IPS DF 6.9 (cell line): ENCODE measurements around the gene RFXANK.

Experiments
- DNase-seq: peaks from one replicate; pipeline ENCODE4 v3.0.0-alpha.2; 2013; ENCODE audit warnings: low read depth, low spot score
- H3K27ac ChIP-seq: one replicate; pipeline ENCODE4 v1.5.1; 2013; ENCODE audit warnings: low read length, control low read depth
- H3K27me3 ChIP-seq: 2 replicates; pipeline ENCODE4 v1.6.1; 2013; ENCODE audit warnings: mild to moderate bottlenecking, low read length; ENCODE audit not compliant: control insufficient read depth, insufficient read depth
- H3K36me3 ChIP-seq: 2 replicates; pipeline ENCODE4 v1.6.1; 2013; ENCODE audit warnings: low read length; ENCODE audit not compliant: control insufficient read depth, insufficient read depth
- H3K4me1 ChIP-seq: 2 replicates; pipeline ENCODE4 v1.6.1; 2013; ENCODE audit warnings: low read length; ENCODE audit not compliant: control insufficient read depth, insufficient read depth
- H3K4me3 ChIP-seq: 2 replicates; pipeline ENCODE4 v1.5.1; 2013; ENCODE audit warnings: mild to moderate bottlenecking, low read length
- H3K9me3 ChIP-seq: 2 replicates; pipeline ENCODE4 v1.6.1; 2013; ENCODE audit warnings: low read length, inconsistent platforms; ENCODE audit not compliant: control insufficient read depth, insufficient read depth
- whole genome bisulfite sequencing: extraction: QIAGEN DNeasy Blood & Tissue Kit; methylation state at CpG from one replicate; pipeline ENCODE4 v1.1.7; 2013; ENCODE audit warnings: mixed read lengths, missing lambda C conversion rate; ENCODE audit not compliant: insufficient read length, insufficient coverage; 5-methylcytosine and 5-hydroxymethylcytosine counted together

Gene RFXANK

GRCh38 chr19:19207637-19208572, 15.8 kb downstream of the RFXANK start:
- no peaks in the 10 kb centered on the region for H3K9me3 ChIP-seq
- H3K4me1 ChIP-seq, result 0 out of 2 replicates have a peak, but pooled peaks cover 2% of the 10 kb centered on the region
- no peak overlapping the region for H3K4me3 ChIP-seq
- peaks cover 26% of the 10 kb centered on the region for H3K27me3 ChIP-seq
- H3K36me3 ChIP-seq, result no peaks in the 10 kb centered on the region
- WGBS, result no CpG with 5 or more reads among the region's 8 CpGs
- DNase-seq, result no peak
- no peak overlapping the region for H3K27ac ChIP-seq

- Histone ChIP-seq H3K9me3 (no peaks in the 10 kb centered on the region), H3K27me3 (peaks cover 36% of the 10 kb centered on the region), H3K36me3 (no peaks in the 10 kb centered on the region), H3K27ac (no peak overlapping the region), H3K4me3 (no peak overlapping the region), H3K4me1 (peaks cover 6% of the 10 kb centered on the region)
- WGBS, result no CpG with 5 or more reads among the region's 9 CpGs
- no peak for DNase-seq
Observed at GRCh38 chr19:19209372-19209771, 17.3 kb downstream of the RFXANK start.

GRCh38 chr19:19211499-19212420, 19.7 kb downstream of the RFXANK start, which contains the start of gene NCAN:
NCAN (plus strand) TSS chr19:19211958; CDS start chr19:19216954, 4,996 bp downstream.
- Histone ChIP-seq H3K9me3 (no peaks in the 10 kb centered on the region), H3K4me3 (peak within 1 kb of the TSS; percentile 40; the same call in 1 of the 2 replicates), H3K27me3 (peaks cover 26% of the 10 kb centered on the region), H3K36me3 (no peaks in the 10 kb centered on the region), H3K4me1 (peaks cover 6% of the 10 kb centered on the region), H3K27ac (no peak within 1 kb of the TSS)
- no peak for DNase-seq
- no CpG with 5 or more reads among the region's 54 CpGs for WGBS

- H3K4me1 ChIP-seq, result peaks cover 6% of the 10 kb centered on the region
- no peaks in the 10 kb centered on the region for H3K36me3 ChIP-seq
- H3K27ac ChIP-seq, result no peak overlapping the region
- no peaks in the 10 kb centered on the region for H3K9me3 ChIP-seq
- no peak for DNase-seq
- H3K27me3 ChIP-seq, result peaks cover 23% of the 10 kb centered on the region
- H3K4me3 ChIP-seq, result no peak overlapping the region
- WGBS, result no CpG with 5 or more reads among the region's 7 CpGs
Observed at GRCh38 chr19:19212916-19213315, 20.9 kb downstream of the RFXANK start.

GRCh38 chr19:19213426-19214158, 21.5 kb downstream of the RFXANK start:
- H3K36me3 ChIP-seq, result no peaks in the 10 kb centered on the region
- H3K27ac ChIP-seq, result no peak overlapping the region
- H3K4me3 ChIP-seq, result no peak overlapping the region
- DNase-seq, result no peak
- no CpG with 5 or more reads among the region's 21 CpGs for WGBS
- H3K9me3 ChIP-seq, result no peaks in the 10 kb centered on the region
- H3K4me1 ChIP-seq, result peaks cover 6% of the 10 kb centered on the region
- H3K27me3 ChIP-seq, result peaks cover 23% of the 10 kb centered on the region

GRCh38 chr19:19214159-19214490, 22.1 kb downstream of the RFXANK start:
- H3K4me3 ChIP-seq, result no peak overlapping the region
- H3K27me3 ChIP-seq, result peaks cover 23% of the 10 kb centered on the region
- WGBS, result no CpG with 5 or more reads among the region's 5 CpGs
- H3K27ac ChIP-seq, result no peak overlapping the region
- no peak for DNase-seq
- no peaks in the 10 kb centered on the region for H3K36me3 ChIP-seq
- H3K9me3 ChIP-seq, result no peaks in the 10 kb centered on the region
- H3K4me1 ChIP-seq, result peaks cover 6% of the 10 kb centered on the region

GRCh38 chr19:19214892-19215291, 22.8 kb downstream of the RFXANK start:
- DNase-seq, result no peak
- Histone ChIP-seq H3K27me3 (peaks cover 21% of the 10 kb centered on the region), H3K36me3 (no peaks in the 10 kb centered on the region), H3K4me1 (peaks cover 6% of the 10 kb centered on the region), H3K9me3 (no peaks in the 10 kb centered on the region), H3K4me3 (no peak overlapping the region), H3K27ac (no peak overlapping the region)
- no CpG with 5 or more reads among the region's 8 CpGs for WGBS

GRCh38 chr19:19215792-19216191, 23.7 kb downstream of the RFXANK start:
- no CpG with 5 or more reads among the region's 4 CpGs for WGBS
- H3K4me1 ChIP-seq, result peaks cover 6% of the 10 kb centered on the region
- no peaks in the 10 kb centered on the region for H3K36me3 ChIP-seq
- no peak overlapping the region for H3K4me3 ChIP-seq
- no peak for DNase-seq
- H3K9me3 ChIP-seq, result no peaks in the 10 kb centered on the region
- H3K27me3 ChIP-seq, result peaks cover 21% of the 10 kb centered on the region
- H3K27ac ChIP-seq, result no peak overlapping the region

GRCh38 chr19:19217099-19217498, 25.0 kb downstream of the RFXANK start:
- no peak for DNase-seq
- no CpG with 5 or more reads among the region's 4 CpGs for WGBS

GRCh38 chr19:19218911-19219310, 26.9 kb downstream of the RFXANK start:
- WGBS, result no CpG with 5 or more reads among the region's 21 CpGs
- Histone ChIP-seq H3K4me1 (peaks cover 2% of the 10 kb centered on the region), H3K27me3 (peaks cover 2% of the 10 kb centered on the region; the same call in 1 of the 2 replicates), H3K27ac (no peak overlapping the region), H3K4me3 (no peak overlapping the region), H3K36me3 (no peaks in the 10 kb centered on the region), H3K9me3 (no peaks in the 10 kb centered on the region)
- DNase-seq, result no peak

More at GRCh38 chr19:19217099-19217498, 25.0 kb downstream of the RFXANK start:
- no peak overlapping the region for H3K4me3 ChIP-seq
- H3K27ac ChIP-seq, result no peak overlapping the region
- peaks cover 16% of the 10 kb centered on the region for H3K27me3 ChIP-seq
- H3K4me1 ChIP-seq, result peaks cover 6% of the 10 kb centered on the region
- H3K9me3 ChIP-seq, result no peaks in the 10 kb centered on the region
- H3K36me3 ChIP-seq, result no peaks in the 10 kb centered on the region
